Left ventricle myocardium superior (tissue), 1 donor: Measurements from ENCODE around the gene TUBB2B. TPM values are rescaled to one million over a fixed set of nuclear protein-coding genes. Genes with fewer than 3 reads are reported as not detected.
A peak's percentile ranks its signal among the peaks of the same experiment; 100 is the strongest.
"Not testable (repeated sequence)": the region's sequence is repeated elsewhere in the genome, so short reads cannot be mapped to it uniquely, and the experiment has no call there.

Experiments used
- ATAC-seq: fragments of 200-7000 bp; cut with Tn5 transposase; one replicate; pipeline ENCODE4 v1.9.1; 2020; ENCODE audit warnings: mild to moderate bottlenecking, moderate library complexity
- DNase-seq: peaks from one replicate; pipeline ENCODE4 v3.0.0-alpha.2; 2020
- intact Hi-C: fragments of 100-400 bp; cut with micrococcal nuclease; formaldehyde crosslinking; loops from one replicate; pipeline ENCODE4 v1.11.0; 2022
- total RNA-seq: library from RNA; stranded (reverse); fragmentation: NEBNext Ultra II Directional; extraction: Animal tissue kit (Norgen Biotek cat#: 25700); gene quantifications from one replicate; pipeline ENCODE4 v1.2.1, GENCODE V29; 2021
- donor health status: DM: no; HTN: yes; CAD: no; lungs with severe emphysema.

Gene TUBB2B
- total RNA-seq, 1 donor from 2014 or later, result 1.0 TPM

DNA sequence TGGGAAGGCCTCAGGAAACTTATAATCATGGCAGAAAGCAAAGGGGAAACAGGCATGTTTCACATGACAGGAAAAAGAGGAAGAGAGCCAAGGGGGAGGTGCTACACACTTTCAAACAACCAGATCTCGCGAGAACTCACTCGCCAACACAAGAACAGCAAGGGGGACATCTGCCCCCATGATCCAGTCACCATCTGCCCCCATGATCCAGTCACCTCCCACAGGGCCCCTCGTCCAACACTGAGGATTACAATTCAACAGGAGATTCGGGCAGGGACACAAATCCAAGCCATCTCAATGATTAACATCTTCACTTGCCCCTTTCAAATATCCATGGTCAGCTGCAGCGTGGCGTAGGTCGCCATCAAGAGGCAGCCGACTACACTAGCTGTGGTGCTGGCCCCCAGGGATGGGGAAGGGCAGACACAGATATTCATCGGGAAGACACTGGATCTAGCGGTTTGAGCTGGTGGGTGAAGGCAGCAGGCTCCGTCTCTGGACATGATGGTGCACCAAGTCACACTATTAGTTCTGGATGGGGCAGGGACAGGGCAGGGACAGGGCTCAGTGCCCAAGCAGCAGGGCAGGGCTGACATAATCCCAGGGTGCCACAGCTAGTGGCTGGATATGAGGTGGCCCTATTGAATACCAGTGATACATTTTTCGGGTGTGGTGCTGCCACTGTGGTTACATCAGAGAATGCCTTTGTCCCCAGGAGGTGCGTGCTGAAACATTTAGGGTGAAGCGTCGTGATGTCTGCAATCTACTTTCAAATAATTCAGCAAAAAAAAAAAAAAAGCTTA, 31.6 kb downstream of the TUBB2B start:
- intact Hi-C loops, result no loop called here
- no peak for DNase-seq
- ATAC-seq, result no peak

DNA sequence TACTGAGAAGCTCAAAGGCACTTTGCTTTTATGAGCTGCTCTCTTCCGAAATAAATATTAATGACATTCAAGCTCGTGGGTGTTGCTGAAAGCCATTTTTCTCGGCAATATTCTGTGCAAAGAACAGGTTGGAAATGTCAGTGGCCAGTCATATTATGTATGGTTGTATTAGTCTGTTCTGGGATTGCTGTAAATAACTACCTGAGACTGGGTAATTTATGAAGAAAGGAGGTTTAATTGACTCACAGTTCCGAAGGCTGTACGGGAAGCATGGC, 32.1 kb downstream of the TUBB2B start:
- ATAC-seq, result no peak
- intact Hi-C loops, result no loop called here
- DNase-seq, result no peak

DNA sequence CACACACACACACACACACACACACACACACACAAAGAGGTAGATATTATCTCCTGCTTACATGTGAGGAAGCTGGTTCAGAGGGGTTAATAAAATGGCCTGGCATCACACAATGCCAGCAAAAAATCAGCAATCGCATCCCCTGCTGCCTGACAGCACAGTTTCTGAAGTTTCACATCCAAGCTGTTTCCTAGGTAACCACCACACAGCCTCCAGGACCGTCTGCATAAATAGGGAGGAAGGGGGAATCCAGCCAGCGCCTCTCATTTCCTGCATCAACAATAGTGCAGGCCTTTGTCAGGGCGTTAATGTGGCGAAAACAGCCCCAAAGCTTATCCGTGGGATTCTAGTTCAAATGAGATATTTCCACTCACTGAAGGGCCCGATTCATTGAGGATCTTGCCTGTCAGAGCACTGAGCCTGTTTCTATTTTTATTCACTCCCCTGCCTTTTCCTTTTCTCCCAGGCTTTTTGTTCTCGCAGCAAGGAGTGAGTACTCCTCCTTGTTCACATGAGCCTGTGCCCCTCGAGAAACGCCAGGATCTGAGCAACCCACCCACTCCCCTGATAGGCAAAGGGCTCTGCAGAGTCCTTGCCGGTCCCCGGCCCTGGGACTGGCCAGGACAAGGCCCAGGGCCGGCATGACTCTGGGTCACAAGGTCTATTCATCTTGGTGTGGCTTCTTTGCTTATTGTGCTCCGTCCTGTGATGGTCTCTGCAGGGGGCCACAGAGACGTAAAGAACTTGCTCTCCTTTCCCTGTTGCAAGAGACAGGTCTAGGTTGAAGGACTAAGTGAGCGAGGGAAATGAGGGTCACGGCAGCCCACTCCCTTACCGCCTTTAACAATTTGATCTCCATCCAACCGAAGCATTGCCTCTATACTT, 32.7 kb downstream of the TUBB2B start:
- intact Hi-C loops, result no loop called here
- ATAC-seq (peak; percentile 38), DNase-seq (no peak)

DNA sequence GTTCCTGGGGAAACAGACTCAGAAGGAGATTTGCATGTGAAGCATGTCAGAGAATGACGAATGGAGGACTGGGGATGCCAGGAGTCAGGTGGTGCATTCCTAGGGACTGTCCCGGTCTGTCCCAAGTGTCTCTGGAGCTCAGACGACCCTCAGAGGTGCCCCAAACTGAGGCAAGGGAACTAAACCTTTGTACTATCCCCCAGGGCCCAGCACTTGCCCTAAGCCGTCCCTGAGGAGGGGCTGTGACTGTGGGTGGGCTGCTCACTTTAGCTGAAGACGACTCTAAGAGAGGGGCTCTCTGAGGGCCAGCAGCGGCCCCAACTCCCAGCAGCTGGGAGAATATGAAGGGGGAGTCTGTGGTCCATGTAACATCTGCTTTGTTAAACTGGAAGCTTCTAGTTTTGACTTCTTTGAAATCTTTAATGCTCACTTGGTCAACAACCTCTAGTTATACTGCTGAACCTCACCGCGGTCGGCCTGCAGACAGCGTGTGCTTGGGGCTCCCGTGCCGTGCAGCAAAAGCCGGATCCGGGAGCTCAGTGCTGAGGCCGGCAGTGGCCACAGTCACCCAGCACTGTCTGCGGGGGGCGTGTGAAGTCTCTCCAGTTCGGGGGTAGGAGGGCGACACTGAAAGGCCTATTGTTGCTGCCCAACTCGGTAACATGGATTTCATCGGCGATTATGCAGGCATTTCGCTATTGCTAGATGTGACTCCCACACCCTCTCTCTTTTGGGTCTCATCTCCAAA, 34.2 kb downstream of the TUBB2B start:
- ATAC-seq (no peak), DNase-seq (no peak)
- intact Hi-C loops, result no loop called here

DNA sequence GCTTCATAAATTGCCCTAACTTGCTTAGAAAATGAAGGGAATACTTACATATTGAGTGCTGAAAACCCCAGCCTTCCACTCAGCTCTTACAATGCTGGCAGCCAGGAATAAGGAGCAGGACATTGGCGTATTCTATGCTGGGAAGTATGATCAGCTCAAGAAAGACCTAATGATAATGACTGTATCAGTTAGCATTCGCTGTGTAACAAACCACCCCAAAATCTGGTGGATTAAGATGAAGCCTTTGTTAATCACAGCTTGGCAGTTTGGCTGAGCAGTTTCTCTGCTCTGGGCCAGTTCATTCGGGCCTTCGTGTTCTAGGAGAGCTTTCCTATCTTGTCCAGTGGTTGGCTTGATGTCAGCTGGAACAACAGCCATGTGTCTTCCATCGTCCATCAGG, 36.7 kb downstream of the TUBB2B start:
- intact Hi-C loops, result no loop called here
- no peak for DNase-seq
- no peak for ATAC-seq

DNA sequence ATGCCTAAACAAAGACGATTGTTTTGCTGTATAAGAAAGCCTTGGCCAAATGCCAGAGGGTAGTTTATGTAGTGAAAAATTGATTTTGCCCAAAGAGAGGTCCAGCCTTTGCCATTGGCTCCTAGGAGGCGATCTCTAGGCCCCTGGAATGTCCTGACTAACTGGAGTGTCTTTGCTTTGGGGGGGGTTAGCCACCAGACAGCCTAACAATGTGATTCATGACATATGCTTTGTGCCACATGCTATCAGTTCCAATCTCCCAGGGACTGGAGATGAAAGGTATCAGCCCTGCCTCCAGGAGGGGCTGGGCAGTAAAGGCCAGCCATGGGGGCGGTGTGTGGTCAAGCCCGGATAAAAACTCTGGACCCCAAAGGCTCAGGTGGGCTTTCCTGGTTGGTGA, 37.4 kb downstream of the TUBB2B start:
- no peak for DNase-seq
- ATAC-seq, result no peak

DNA sequence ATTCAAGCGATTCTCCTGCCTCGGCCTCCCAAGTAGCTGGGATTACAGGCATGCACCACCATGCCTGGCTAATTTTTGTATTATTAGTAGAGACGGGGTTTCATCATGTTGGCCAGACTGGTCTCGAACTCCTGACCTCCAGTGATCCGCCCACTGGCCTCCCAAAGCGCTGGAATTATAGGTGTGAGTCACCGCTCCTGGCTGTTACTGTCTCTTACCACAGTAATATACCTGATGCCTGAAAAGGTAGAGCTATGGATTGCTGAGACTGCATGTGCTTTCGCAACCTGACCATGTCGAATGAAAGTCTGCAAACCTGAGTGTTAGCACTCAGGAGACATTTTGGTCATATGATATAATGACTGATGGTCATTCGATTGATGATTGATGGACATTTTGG, 38.3 kb downstream of the TUBB2B start:
- intact Hi-C loops, result not testable (repeated sequence)

More for the DNA sequence above, 37.4 kb downstream of the TUBB2B start:
- intact Hi-C loops, result no loop called here

DNA sequence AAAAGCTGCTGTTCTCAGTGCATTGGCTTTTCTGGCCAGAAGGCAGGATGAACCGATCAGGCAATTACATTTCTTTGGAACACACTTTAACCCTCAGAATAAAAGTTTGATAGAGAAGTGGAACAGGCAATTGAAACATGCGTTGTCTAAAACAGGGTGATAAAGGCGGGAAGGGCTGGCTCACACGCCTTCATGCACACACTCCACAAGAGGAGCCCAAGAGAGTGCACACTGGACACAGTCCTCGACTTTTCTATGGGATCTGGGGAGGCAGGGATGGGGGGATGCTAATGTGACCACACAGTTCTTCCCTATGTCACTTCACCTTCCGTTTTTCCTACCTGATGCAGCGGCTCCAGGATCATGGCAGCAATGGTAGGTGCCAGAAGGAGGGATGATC, 39.2 kb downstream of the TUBB2B start:
- intact Hi-C loops, result no loop called here
- ATAC-seq (no peak), DNase-seq (no peak)

More for the DNA sequence above, 38.3 kb downstream of the TUBB2B start:
- ATAC-seq, DNase-seq: not testable (repeated sequence)

DNA sequence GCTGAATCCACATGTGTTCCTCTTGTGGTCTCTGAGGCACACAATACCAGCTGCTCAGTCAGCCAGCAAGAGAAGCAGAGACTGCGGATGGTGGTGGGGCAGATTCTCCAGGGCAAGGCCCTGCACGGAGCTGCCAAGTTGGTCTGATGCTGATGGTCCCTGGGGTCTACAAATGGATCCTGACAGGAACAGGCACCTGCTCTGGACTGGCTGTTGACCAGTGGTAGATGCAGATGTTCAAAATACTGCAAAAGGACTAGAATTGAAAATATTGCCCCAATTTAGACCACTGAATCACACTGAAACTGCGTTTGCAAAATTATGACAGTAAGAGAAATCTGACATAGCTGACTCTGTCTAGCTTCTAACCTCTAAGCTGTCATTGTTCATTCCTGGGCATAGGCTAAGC, 40.5 kb downstream of the TUBB2B start:
- intact Hi-C loops, result no loop called here
- no peak for DNase-seq
- no peak for ATAC-seq

DNA sequence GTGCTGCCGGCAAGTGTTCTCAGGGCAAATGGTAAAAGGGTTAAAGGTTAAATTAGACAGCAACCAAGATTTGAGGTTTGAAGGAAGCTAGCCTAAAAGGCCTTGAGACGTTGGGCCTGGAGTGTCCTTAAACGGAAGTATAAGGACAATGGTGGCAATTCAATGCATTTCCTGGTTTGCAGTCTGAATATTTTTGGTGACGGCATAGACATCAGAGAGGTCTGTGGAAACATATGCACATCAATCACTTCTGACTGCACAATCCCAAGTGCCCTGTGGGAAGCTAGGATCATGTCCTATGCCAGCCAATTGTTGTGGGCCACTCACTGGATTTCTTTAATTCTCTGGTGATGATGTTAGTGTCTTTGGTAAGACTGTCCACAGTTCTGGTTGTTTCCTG, 44.4 kb downstream of the TUBB2B start:
- no peak for ATAC-seq
- DNase-seq, result no peak
- intact Hi-C loops, result no loop called here

DNA sequence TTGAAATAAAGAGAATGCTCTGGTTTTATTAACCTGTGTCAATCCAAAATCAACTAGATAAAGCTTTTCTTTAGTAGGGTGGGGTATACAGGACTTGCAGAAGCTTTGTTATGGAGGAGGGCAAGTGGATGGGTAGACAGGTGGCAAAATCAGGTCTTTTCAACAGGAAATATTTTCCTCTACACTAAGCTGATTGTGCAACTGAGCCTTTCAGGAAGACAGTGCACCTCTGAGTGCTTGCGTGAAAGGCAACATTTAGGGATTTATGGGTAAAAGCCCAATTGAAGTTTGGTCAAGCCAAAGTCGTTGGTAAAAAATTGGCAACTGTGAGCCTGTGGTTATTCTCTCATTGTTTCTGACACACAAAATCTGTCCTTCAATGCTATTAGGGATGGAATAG, 46.3 kb downstream of the TUBB2B start:
- DNase-seq (no peak), ATAC-seq (no peak)
- intact Hi-C loops, result no loop called here

DNA sequence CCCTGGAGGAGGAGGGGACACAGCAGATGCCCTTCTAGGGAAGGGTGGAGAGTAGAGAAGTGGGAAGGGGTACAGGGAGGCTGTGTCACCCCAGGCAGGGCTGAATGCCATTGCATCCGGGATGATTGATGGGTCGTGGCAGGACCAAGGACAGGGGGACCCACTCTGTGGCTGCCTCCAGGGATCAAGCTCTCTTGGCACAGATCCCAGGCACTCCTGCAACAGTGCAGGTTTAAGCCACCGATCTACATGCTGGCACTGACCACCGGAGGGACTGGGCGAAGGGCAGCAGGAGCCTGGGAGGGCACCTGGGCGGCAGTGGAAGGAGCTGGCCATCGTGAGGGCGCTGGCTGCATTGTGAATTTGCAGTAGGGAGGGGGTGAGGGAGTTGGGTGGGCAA, 47.5 kb downstream of the TUBB2B start:
- intact Hi-C loops, DNase-seq: not testable (repeated sequence)
- ATAC-seq, result peak; percentile 35

DNA sequence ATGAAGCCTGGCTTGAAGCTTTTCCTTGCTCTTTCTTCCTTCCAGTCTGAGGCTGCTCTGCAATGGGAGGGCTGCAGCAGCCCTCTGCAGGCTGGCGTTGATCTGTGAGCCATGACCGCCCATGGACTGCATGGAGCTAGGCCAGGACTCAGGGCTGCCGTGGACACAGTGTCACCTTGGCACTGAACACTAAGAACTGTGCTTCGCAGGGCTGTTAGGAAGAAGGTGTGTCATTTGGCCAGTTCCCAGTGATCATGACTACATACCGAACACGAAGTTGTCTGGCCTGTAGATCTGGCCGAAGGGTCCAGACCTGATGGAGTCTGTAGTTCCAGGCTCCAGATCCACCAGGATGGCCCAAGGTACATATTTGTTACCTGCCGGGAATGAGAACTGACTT, 48.8 kb downstream of the TUBB2B start:
- DNase-seq, intact Hi-C loops: not testable (repeated sequence)
- ATAC-seq, result peak; percentile 78

DNA sequence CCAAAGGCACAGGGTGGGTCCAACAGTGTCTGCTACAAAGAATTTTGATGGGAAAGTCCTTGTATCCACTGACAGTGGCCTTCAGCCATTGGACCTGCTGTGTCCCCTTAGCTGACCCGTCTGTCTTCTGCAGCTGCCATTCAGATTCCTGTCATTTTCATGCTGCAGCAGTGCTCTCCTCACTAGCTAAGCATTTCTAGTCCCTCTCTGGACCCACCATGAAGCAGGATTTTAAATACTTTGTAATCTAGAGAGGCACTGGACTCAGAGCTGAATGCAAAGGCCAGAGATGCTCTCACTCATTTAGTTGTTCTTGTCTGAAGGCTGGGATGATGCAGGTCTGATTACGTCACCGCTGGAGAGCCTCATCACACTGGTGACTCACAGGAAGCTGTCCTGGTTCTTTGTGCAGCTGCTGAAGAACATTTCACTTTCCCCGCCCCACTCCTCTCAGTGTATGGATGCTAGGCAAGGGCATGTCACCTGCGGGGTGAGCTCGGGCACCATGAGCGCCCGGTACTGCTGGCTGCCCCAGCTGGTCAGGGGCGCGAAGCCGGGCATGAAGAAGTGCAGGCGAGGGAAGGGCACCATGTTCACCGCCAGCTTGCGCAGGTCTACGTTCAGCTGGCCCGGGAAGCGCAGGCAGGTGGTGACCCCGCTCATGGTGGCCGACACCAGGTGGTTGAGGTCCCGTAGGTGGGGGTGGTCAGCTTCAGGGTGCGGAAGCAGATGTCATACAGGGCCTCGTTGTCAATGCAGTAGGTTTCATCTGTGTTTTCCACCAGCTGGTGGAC, 50.7 kb downstream of the TUBB2B start:
- DNase-seq (no peak), ATAC-seq (peak; percentile 41)
- intact Hi-C loops, result no loop called here

DNA sequence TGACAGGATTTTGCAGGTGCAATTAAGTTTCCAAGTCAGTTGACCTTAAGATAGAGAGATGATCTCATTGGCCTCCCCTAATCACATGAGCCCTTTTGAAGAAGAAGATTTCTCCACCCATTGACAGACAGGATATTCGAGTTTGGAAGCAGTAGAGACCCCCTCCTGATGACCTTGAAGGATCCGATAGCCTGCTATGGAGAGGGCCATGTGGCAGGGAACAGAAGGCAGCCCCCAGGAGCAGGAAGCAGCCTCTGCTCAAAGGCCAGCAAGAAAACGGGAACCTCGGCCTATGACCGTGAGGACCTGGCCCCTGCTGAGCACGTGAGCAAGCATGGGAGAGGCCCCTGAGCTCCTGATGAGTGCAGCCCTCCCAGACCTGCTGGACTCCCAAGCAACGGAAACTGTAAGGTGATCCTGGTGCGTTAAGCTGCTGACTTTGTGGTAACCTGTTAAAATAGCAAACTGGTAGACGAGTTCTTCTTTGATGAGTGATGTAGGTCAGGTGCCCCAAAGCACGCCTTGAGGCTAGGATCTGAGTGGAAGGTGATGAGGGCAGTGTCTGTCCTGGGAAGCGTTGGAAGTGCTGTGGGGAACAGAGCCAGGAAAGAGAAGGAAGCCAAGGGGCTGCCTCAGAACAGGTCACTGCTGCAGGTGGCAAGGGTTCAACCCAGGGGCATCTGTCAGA, 51.6 kb downstream of the TUBB2B start:
- DNase-seq, result no peak
- intact Hi-C loops, result no loop called here
- no peak for ATAC-seq
